ENCODE results near the gene ATP11A.
"Not testable (repeated sequence)": the region's sequence is repeated elsewhere in the genome, so short reads cannot be mapped to it uniquely, and the experiment has no call there.

Gene ATP11A

DNA sequence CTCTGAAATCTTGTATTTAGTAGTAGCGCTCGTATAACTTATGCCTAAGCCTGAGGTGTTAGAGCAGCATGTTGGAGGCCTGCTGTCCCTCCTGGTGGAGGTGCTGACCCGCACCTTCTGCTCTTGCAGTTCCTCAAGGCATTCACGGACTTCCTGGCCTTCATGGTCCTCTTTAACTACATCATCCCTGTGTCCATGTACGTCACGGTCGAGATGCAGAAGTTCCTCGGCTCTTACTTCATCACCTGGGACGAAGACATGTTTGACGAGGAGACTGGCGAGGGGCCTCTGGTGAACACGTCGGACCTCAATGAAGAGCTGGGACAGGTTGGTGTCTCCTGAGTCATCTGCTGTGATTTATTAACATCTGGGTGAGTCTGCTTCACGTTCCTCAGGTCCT is 136.7 kb downstream of the ATP11A start:
- DNase-seq = no peak

DNA sequence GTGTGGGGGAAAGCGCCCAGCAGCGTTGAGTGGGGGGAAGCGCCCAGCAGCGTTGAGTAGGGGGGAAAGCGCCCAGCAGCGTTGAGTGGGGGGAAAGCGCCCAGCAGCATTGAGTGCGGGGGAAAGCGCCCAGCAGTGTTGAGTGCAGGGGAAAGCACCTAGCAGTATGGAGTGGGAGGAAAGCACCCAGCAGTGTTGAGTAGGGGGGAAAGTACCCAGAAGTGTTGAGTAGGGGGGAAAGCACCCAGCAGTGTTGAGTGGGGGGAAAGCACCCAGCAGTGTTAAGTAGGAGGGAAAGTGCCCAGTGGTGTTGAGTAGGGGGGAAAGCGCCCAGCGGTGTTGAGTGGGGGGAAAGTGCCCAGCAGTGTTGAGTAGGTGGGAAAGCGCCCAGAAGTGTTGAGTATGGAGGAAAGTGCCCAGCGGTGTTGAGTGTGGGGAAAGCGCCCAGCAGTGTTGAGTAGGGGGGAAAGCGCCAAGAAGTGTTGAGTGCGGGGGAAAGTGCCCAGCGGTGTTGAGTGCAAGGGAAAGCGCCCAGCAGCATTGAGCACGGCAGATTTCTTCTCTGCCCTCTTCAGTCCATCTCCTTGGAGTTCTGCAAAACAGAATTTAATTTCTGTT is 138.4 kb downstream of the ATP11A start:
- DNase-seq = no peak

DNA sequence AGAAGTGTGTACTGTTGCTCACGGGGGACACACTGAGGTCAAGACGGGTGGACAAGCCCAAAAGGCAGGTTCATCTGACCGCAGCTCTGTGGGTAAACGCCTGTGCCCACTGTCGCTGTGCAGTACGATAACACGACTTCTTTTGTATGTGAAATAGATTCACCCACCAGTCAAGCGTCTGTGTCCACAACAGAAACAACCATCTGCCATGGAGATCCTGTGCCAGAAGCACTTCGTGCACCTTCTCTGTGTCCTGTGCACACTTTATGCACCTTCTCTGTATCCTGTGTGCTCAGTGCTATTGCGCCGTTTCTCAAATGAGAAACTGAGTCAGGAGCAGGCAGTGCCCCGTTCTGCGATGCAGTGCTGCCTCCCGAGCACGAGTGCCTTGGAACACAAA is 138.9 kb downstream of the ATP11A start:
- DNase-seq = no peak

DNA sequence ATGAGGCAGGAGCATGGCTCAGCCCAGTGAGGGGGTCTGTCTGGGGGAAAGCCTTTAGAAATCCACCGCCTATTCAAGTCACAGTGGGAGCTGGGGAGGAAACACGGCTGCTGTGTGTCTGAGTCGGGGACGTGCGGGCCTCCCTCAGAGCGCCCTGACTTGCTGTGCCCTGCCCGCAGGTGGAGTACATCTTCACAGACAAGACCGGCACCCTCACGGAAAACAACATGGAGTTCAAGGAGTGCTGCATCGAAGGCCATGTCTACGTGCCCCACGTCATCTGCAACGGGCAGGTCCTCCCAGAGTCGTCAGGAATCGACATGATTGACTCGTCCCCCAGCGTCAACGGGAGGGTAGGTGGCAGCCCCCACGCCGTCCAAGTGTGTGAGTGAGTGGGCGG is 141.4 kb downstream of the ATP11A start:
- no peak for DNase-seq

DNA sequence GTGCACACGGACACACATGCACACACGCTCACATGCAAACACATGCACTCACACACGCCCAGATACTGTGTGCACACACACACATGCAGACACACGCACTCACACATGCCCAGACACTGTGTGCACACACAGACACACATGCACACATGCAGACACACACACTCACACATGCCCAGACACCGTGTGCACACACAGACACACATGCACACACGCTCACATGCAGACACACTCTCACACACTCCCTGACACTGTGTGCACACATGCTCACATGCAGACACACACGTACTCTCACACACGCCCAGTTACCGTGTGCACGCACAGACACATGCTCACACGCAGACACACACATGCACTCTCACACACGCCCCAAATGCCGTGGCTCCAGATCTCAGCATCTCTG is 142.0 kb downstream of the ATP11A start:
- DNase-seq = no peak

DNA sequence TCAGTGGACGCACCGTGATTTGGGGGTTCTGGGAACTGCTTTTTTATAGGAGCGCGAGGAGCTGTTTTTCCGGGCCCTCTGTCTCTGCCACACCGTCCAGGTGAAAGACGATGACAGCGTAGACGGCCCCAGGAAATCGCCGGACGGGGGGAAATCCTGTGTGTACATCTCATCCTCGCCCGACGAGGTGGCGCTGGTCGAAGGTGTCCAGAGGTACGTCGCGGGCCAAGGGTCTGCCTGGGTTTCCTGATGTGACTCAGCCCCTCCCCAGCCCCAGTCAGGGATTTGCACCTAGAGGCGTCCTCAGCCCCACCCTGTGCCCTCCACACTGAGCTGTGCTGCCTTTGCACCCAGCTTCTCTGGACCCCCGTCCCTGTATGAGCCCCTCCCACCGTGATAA is 143.0 kb downstream of the ATP11A start:
- no peak for DNase-seq

DNA sequence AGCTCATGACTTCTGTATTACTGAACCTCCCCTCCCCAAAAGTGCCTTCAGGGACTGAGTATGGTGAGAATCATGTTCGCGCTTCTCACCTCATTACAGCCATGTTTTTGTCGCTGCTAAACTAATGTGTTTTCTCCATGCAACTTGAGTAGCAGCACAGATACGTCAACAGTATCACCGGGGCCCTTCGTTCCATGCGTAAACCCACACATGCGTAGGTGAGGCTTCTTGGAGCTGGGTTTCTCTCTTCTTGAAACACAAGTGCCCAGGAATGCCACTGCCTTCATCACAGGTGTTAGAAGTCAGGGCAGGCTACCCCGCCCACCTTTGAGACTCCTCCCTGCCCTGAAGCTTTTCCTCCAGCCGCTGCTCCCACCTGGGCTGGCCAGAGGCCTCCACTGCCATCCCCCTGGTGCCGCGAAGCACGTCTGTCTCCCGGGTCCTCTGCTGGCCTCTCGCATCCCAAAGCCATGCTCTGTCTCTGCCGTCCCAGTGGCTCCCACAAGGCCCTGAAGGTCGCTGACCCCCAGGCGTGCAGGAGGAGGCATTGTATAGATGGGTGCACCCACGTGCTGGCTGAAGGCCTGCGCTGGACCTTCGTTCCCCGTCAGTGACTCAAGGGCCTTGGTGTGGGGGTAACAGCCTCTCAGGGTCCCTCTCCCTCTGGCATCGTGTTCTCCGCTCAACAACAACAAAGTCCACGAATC is 143.9 kb downstream of the ATP11A start:
- no peak for DNase-seq

DNA sequence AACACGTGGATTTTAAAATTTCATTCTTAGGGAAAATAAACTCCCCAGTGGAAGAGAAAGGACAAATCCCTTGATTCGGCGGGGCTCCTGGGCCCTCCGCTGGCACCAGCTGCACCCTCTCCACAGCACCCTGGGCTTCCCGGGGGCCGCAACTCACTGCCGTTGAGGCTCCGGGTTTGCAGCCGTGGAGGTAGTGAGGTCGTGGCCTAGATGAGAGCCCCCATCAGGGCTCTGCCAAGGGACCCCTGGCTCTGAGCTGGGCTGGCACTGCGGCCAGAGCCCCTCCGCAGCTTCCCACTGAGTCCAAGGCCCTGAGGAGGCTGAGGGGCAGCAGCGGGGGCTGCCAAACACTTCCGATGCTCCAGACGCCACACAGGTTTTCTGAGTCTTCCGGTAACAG is 145.5 kb downstream of the ATP11A start:
- DNase-seq = no peak

DNA sequence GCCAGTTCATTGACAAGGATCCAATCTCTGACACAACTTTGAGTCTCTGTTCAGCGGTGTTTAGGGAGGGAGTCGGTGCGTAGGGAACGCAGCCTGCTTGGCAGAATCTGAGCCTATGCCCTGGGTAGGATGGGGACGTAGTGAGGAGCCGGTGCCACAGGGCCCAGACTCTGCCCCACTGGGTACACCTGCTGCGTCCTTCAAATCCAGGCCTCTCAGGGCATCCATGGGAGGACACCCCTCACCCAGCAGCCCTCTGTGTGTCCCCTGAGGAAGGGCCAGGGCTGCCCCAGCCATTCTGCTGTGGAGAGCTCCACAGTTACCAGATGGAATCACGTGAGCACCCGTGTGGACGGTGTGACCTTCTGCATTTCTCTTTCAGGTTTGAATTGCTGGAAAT is 146.0 kb downstream of the ATP11A start:
- no peak for DNase-seq

DNA sequence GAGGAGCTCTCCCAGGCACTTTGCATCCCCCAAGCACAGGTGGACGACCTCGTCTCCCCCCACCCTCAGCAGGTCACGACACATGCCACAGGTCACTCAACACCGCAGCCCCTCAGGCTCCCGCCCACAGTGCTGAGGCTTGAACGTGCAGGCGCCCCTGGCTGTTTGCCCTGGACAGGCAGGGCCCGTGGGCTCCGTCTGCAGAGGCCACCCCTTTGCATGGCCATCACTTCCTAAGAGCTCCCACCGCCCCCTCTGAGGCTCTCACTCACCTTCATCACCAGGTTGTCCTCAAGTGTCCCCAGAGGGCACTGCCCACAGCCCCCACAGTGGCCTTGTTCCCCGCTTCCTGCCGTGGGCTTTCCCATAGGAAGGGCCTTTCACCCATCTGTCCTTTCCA is 147.1 kb downstream of the ATP11A start:
- no peak for DNase-seq

DNA sequence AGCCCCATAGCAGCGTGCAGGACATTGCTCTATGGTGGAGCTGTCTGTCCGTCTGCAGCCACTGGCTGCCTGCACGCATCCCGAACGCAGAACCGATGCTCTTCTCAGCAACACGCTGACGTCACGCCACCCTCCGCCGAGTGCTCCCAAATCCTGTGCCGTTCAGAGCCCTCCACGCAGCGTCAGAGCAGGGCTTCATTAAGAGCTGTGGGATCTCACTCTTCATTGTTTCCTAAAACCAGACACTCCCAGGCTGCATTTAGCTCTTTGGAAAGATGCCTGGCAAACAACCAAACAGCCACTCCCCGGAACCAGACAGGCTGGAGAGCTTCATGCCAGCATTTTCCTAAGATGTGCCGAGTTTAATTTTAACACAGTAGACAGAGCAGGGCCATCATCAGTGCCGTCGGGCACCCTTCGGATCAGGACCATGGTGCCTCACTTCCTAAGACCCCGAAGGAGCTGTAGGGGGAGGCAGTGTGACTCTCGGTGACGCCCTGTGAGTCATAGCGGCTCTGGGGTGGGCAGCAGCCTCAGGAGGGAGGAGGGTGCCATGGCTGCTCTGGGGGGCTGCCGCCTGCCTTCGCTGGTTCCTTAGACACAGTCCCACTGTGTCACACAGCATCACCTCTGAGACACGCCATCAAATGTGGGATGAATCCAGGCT is 147.7 kb downstream of the ATP11A start:
- no peak for DNase-seq

DNA sequence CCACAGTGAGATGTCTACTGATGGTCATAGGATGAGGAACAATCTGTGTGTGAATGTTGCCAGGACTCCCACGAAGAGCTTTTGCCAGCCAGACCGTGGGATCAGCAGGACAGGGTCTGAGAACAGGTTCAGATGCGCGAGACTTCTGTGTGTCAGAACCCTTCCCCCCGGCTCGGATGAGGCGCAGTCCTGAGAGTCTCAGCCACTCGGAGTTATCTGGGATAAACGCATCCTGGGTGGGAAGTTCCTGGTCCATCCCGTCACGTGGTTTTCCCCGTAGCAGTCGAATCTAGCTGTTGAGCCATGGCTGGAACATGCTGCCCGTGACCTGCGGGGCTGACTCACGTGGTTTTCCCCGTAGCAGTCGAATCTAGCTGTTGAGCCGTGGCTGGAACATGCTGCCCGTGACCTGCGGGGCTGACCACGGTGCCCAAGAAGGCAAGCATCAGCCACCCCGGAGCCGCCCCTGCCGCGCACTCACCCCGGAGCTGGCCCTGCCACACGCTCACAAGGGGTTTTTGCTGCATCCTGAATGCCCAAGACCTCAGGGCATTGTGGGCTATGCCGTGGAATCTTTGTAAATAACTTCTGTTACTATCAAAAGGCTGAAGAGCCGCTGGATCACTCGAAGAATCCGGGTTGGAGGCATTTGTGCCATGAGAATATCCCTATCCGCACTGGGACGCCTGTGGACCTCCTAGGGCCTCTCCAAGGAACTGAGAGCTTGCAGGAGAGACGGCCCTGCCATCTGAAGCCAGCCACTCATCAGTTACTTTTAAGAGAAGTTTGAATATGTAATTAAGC is 148.4 kb downstream of the ATP11A start:
- no peak for DNase-seq

DNA sequence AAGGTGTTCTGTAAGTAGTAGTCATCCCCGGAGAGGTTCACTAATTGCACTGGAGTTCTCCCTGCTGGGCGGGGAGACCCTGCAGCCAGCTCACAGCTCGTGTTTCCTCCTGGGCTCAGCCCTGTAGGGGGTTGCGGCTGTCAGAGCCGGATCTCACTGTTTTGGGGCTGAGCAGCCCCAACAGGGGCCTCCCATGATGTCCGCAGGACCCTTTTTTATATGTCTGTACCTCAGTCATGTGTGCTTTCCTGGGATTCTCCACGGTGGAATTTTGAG is 148.9 kb downstream of the ATP11A start:
- no peak for DNase-seq

DNA sequence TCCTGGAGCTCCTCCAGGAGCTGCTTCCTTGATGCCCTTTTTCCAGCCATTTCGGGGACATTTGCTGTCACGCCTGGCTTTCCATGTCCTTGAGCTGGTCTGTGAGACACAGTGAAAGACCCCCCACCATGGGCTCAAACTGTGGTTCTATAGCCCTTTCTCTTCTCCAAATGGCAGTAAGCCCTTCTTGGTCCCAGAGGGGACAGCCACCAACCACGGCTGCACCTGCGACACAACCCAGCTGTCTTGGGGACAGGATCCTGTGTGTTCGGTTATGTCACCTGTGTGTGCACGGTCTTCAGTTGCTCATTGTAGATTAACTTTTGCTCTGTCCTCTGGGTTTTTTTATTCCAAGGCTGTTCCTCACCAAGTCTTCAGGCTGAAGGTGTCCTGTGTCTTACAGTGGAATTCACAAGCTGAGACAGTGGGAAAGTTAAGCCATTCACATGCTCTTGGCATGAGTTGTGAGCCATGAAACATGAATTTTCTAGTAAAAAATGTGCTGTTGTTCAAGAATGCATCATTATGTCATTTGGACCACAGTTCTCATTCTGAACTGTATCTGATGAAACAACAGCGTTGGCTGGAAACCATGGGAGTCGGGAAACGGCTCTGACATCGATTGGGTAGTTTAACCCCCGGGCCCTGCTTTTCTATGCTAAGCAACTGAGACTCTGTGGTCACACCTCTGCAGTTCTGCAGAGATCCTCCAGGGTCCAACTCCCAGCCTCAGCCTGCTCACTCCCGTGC is 149.7 kb downstream of the ATP11A start:
- DNase-seq = no peak

DNA sequence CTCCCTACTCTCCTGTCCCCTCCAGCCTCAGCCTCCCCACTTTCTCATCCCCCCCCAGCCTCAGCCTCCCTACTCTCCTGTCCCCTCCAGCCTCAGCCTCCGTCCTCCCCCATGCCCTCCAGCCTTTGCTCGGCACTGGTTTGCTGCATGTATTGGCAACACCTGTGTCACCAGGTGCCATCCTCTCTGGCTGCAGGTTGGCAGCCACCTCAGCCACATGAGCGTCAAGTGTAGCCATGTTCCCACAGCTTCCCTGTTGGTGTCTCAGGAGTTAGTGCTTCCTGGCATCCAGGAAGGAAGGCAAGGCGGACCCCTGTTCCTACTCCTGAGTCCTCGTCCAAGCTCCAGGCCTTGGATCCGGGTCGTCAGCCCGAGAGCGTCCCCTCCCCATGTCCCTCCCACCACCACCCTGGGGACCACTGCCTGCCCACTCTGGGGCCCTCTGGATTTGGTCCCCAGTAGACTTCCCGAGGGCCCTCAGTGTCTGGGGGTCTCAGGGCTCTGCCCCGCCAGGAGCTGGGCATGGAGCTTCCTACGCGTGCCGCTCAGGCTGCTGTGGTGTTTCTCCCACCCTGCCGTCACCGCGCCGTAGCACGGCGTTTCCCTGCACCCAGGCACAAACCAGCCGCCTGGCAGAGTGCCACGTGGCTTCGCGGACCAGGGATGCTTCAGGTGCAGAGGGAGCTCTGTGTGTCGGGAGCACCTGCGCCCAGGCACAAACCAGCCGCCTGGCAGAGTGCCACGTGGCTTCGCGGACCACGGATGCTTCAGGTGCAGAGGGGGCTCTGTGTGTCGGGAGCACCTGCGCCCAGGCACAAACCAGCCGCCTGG is 150.8 kb downstream of the ATP11A start:
- DNase-seq = no peak

DNA sequence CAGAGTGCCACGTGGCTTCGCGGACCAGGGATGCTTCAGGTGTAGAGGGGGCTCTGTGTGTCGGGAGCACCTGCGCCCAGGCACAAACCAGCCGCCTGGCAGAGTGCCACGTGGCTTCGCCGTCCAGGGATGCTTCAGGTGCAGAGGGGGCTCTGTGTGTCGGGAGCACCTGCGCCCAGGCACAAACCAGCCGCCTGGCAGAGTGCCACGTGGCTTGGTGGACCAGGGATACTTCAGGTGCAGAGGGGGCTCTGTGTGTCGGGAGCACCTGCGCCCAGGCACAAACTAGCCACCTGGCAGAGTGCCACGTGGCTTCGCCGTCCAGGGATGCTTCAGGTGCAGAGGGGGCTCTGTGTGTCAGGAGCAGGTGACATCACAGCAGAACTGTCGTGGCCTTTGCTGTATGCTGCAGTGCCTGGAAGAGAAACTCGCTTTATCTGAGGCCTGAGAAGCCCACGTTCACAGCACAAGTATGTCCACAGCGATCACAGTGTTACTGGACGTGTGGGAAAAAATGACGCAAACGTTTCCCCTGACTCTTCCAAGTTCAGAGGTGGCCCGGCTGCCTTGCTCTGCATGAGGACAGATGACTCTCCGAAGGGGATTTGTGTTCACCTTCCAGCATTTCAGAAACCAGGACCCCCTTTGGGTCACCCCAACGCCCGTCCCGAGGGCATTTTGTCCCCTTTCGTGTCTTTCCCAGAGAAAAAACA is 151.6 kb downstream of the ATP11A start:
- DNase-seq = not testable (repeated sequence)

DNA sequence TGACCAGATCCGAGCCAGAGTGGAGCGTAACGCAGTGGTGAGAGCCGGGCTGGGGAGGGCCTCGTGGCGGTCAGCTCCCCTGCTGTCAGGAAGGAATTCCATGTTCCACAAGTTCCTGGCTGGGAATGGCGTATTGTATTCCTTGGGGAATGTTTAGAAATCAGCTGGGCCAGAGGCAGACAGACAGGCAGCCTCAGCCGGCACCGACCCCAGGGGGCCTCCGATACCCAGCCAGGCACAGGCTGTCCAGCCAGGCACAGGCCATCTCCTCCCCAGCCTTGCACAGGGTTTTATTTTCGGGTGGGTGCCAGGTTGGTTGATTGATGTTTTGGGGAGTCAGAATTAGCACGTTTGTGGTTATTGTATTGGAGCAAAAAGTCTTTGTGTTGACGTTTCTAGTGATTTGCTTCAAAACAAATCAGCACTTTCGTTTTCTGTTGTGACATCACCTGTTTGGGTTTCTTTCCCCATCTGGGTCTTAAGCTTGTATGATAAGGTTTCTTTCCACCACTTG is 152.6 kb downstream of the ATP11A start:
- DNase-seq = no peak

DNA sequence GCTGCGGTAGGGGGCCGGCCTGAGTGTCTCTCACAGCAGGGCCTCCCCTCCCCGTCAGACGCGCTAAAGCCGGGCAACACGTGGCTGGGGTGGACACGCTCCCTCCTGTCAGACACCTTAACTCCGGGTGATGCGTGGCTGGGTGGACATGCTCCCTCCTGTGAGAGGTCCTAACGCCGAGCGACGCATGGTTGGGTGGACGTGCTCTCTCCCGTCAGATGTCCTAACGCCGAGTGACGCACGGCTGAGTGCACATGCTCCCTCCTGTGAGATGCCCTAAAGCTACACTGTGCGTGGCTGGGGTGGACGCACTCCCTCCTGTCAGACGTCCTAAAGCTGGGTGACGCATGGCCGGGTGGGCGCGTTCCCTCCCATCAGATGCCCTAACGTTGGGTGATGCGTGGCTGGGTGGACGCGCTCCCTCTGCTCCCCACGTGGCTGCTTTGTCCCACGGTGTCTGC is 153.1 kb downstream of the ATP11A start:
- DNase-seq = no peak

DNA sequence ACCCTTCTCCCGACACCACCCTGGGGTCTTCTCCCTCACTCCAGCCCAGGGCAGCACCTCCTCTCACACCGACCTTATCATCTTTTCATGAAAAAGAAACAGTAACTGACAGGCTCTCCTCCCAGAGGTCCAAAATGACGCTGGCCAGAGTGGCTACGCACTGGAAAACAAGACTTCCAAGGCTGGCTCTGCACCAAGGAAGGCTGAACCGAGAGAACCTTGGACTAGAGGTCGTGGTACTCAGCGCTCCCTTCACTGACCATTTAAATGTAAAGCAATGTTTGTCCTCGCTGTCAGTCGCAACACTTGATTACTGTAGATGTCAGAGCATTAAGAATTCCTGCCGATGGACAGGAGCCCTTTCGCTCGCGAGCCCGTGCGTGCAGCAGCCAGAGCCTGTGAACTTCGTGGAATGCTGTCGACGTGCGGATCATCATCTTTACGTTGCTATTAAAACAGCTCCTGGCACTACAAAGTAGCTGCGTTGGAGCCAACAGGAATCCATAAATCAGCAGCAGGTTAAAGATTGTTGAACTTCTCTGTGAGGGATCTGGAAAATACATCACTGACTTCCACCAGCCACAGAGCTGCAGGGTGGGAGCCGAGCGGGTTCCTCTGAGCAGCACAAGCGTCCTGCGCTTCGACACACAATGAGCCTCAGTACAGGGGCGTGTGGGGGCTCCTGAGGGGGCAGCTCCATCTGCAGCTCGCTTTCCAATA is 153.7 kb downstream of the ATP11A start:
- no peak for DNase-seq

DNA sequence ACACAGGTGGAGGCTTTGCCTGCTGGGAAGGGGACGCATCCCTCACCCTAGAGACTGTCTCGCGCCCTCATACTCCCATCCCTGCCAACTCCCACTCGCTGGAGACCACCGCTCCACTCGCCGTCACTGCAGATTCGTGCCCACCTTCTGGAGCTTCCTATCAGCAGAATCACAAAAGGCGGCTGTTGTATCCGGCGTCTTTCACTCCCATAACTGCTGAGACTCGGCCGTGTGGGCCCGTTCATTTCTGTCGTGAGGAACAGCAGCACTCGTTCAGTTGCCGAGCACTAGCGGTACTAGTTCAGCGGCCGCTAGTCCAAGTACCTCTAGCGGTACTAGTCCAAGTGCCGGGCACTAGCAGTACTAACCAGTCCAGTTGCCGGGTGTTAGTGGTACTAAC is 154.6 kb downstream of the ATP11A start:
- DNase-seq = no peak

Measured in NCI-H226 (cell line).